HG03108 (cell line): Measurements from ENCODE around the gene CADM1.

Source experiments
- ATAC-seq: cut with Tn5 transposase; IDR thresholded peaks from one replicate; pipeline ENCODE4 v1.9.1; 2021; ENCODE audit warnings: moderate library complexity; ENCODE audit not compliant: unreplicated experiment

Gene CADM1

GRCh38 chr11:115504276-115505158, at the start of gene CADM1:
TSS of gene CADM1 (minus strand) at chr11:115504415.
- peak; percentile 72 for ATAC-seq

- ATAC-seq, result no peak
Measured at GRCh38 chr11:115552773-115553438, 48.7 kb upstream of the CADM1 start.

GRCh38 chr11:115552151-115552772, 48.0 kb upstream of the CADM1 start:
- ATAC-seq, result no peak

GRCh38 chr11:115550291-115551059, 46.3 kb upstream of the CADM1 start:
- ATAC-seq, result no peak

GRCh38 chr11:115548878-115549528, 44.8 kb upstream of the CADM1 start:
- ATAC-seq, result no peak

GRCh38 chr11:115545581-115546210, 41.5 kb upstream of the CADM1 start:
- ATAC-seq, result no peak

- no peak for ATAC-seq
Measured at GRCh38 chr11:115544422-115544948, 40.3 kb upstream of the CADM1 start.

- ATAC-seq, result no peak
Measured at GRCh38 chr11:115541518-115541917, 37.3 kb upstream of the CADM1 start.

- no peak for ATAC-seq
Measured at GRCh38 chr11:115539844-115540243, 35.6 kb upstream of the CADM1 start.

- ATAC-seq, result no peak
Measured at GRCh38 chr11:115535781-115536180, 31.6 kb upstream of the CADM1 start.

- ATAC-seq, result no peak
Measured at GRCh38 chr11:115530752-115531151, 26.5 kb upstream of the CADM1 start.

- ATAC-seq, result no peak
Measured at GRCh38 chr11:115528225-115528624, 24.0 kb upstream of the CADM1 start.

- no peak for ATAC-seq
Measured at GRCh38 chr11:115527534-115528125, 23.4 kb upstream of the CADM1 start.

GRCh38 chr11:115525531-115526006, 21.4 kb upstream of the CADM1 start:
- ATAC-seq, result no peak

- no peak for ATAC-seq
Measured at GRCh38 chr11:115524572-115524971, 20.4 kb upstream of the CADM1 start.

- ATAC-seq, result no peak
Measured at GRCh38 chr11:115523727-115524399, 19.6 kb upstream of the CADM1 start.

- ATAC-seq, result peak; percentile 73
Measured at GRCh38 chr11:115522302-115522701, 18.1 kb upstream of the CADM1 start.

GRCh38 chr11:115521825-115522224, 17.6 kb upstream of the CADM1 start:
- no peak for ATAC-seq
